ENCODE results near the gene ENOPH1. TPM values are rescaled to one million over a fixed set of nuclear protein-coding genes. Genes with fewer than 3 reads are reported as not detected.

The ENOPH1 gene
- total and polyA plus RNA-seq, 2 of the 4 experiments (the other 2 are of a cell fraction) = 18.0 to 36.0 TPM

DNA sequence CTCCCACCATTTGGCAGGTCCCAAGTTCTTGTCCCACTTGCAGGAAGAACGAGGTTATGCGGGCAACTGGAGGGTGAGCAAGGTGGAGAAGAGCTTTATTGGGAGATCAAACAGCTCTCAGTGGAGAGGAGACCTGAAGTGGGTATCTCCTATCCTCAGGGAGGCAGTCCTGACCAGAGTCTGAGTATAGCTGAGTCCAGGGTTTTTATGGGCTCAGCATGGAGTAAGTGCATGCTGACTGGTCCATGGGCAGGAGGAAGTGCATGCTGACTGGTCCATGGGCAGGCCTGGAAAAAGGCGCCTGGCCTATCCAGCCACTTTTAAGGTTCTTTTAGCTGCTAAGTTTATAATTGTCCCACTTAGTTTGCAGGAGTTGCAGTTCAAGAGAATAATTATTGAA, 49.2 kb upstream of the ENOPH1 start:
- no peak overlapping the region for H2AK5ac ChIP-seq (ENCODE audit: low read depth, low read length)
- H2BK5ac ChIP-seq (ENCODE audit: low read depth, low read length, poor library complexity, severe bottlenecking) = no peak overlapping the region
- no peaks in the 10 kb centered on the region; the same call in 1 of the 2 replicates for H4K20me1 ChIP-seq (ENCODE audit: insufficient read depth, low read length)
- ATAC-seq (ENCODE audit: low read depth) (no peak), DNase-seq (no peak)
- CTCF ChIA-PET = interaction anchor here (0.6 kb wide), 1 partner anchor 1067 kb away, joined by 4 read pairs; no protein-coding TSS in a partner anchor
- intact Hi-C loops (cut with micrococcal nuclease) (no loop called here), dilution Hi-C loops (cut with HindIII; ENCODE audit: low sequenced_read_pairs, unreplicated experiment) (no loop called here), in situ Hi-C loops (cut with MboI; ENCODE audit: low sequenced_read_pairs) (loop anchor here (5.0 kb wide), 1 partner anchor 36 kb away; no protein-coding TSS in a partner anchor)
- no peak overlapping the region for H3K4me2 ChIP-seq (ENCODE audit: low read depth, low read length)
- no peak overlapping the region for H3K23ac ChIP-seq (ENCODE audit: low read depth, low read length)
- no peak for TF ChIP-seq RCOR1 (IDR thresholded peaks at IDR 0.05; ENCODE audit: insufficient replicate concordance, low read length)
- TF ChIP-seq MXI1 (IDR thresholded peaks at IDR 0.05; ENCODE audit: borderline replicate concordance, low read depth, low read length) = no peak
- TF ChIP-seq, protein P1, sequence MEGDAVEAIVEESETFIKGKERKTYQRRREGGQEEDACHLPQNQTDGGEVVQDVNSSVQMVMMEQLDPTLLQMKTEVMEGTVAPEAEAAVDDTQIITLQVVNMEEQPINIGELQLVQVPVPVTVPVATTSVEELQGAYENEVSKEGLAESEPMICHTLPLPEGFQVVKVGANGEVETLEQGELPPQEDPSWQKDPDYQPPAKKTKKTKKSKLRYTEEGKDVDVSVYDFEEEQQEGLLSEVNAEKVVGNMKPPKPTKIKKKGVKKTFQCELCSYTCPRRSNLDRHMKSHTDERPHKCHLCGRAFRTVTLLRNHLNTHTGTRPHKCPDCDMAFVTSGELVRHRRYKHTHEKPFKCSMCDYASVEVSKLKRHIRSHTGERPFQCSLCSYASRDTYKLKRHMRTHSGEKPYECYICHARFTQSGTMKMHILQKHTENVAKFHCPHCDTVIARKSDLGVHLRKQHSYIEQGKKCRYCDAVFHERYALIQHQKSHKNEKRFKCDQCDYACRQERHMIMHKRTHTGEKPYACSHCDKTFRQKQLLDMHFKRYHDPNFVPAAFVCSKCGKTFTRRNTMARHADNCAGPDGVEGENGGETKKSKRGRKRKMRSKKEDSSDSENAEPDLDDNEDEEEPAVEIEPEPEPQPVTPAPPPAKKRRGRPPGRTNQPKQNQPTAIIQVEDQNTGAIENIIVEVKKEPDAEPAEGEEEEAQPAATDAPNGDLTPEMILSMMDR (conservative IDR thresholded peaks at IDR 0.05; ENCODE audit: low read depth, low read length) = no peak
- no peak for TF ChIP-seq BHLHE40 (IDR thresholded peaks at IDR 0.05; ENCODE audit: low read depth, low read length)
- no peak for TF ChIP-seq NFE2L2 (IDR thresholded peaks at IDR 0.05; ENCODE audit: low read depth, low read length)
- TF ChIP-seq MAZ (IDR thresholded peaks at IDR 0.05; ENCODE audit: borderline replicate concordance, low read depth, low read length) = no peak
- no peak overlapping the region for H3K4ac ChIP-seq (ENCODE audit: low read depth, low read length)
- H2BK15ac ChIP-seq (ENCODE audit: low read depth, low read length) = no peak overlapping the region
- H3K36me3 ChIP-seq (ENCODE audit: control insufficient read depth, insufficient read depth, low read length) = peaks cover 4% of the 10 kb centered on the region; the same call in 1 of the 2 replicates
- no peak overlapping the region for H3K9ac ChIP-seq (ENCODE audit: low read depth, low read length)
- H3K27me3 ChIP-seq (ENCODE audit: control insufficient read depth, insufficient read depth, low read length) = no peaks in the 10 kb centered on the region
- no peak overlapping the region for H2BK20ac ChIP-seq (ENCODE audit: low read depth, low read length)
- no peak overlapping the region for H2AFZ ChIP-seq (replicated peaks; ENCODE audit: low read length, poor library complexity)
- H3K79me1 ChIP-seq (ENCODE audit: low read depth in 1 of 2, low read length in 2 of 2) = peaks cover 19 to 44% of the 10 kb centered on the region in 2 experiments
- POLR2A ChIA-PET (ENCODE audit: unreplicated experiment) = no interaction called here
- no peak overlapping the region for H3K4me3 ChIP-seq (ENCODE audit: insufficient read depth, low read depth, low read length)
- H4K91ac ChIP-seq (ENCODE audit: insufficient read depth, low read depth, low read length) = no peak overlapping the region
- no peak overlapping the region for H3K27ac ChIP-seq (ENCODE audit: insufficient read depth, low read length)
- no peak overlapping the region for H3K18ac ChIP-seq (ENCODE audit: low read depth, low read length)
- no peak overlapping the region for H4K8ac ChIP-seq (ENCODE audit: low read depth in 2 of 2, low read length in 2 of 2)
- H3K14ac ChIP-seq (replicated peaks; ENCODE audit: low read depth, low read length) = no peak overlapping the region
- no TSS peak for BruUV-seq (replicated peaks)
- H3K9me1 ChIP-seq (ENCODE audit: insufficient read depth, low read length) = peaks cover 3% of the 10 kb centered on the region; the same call in 1 of the 2 replicates
- WGBS, 2 experiments (ENCODE audit: extremely low coverage in 2 of 2, insufficient read length in 1 of 2) = no CpG with 5 or more reads among the region's 3 CpGs
- H4K5ac ChIP-seq (ENCODE audit: low read depth, low read length) = no peak overlapping the region
- H2AK9ac ChIP-seq (replicated peaks; ENCODE audit: low read depth, low read length, poor library complexity) = no peak overlapping the region
- no peak overlapping the region for H2BK120ac ChIP-seq (ENCODE audit: low read depth, low read length)
- H3K56ac ChIP-seq (ENCODE audit: extremely low read depth, insufficient read depth, low read length) = no peak overlapping the region
- H3K4me1 ChIP-seq (ENCODE audit: control insufficient read depth, insufficient read depth, low read length) = no peaks in the 10 kb centered on the region
- H3K9me3 ChIP-seq (ENCODE audit: control insufficient read depth, insufficient read depth, low read length) = no peaks in the 10 kb centered on the region
